Stimulated activated CD4-positive, alpha-beta T cell treated with anti-CD3 and anti-CD28 coated beads, Interleukin-12 subunit alpha, Interleukin-12 subunit beta, amount 100 ng/mL, for 4 hours (primary cell): ENCODE results near the gene PTPRN2.
"Not testable (repeated sequence)": the region's sequence is repeated elsewhere in the genome, so short reads cannot be mapped to it uniquely, and the experiment has no call there.

Experiments
- DNase-seq: peaks from one replicate; pipeline ENCODE4 v3.0.0-alpha.2; 2020

PTPRN2 gene

DNA sequence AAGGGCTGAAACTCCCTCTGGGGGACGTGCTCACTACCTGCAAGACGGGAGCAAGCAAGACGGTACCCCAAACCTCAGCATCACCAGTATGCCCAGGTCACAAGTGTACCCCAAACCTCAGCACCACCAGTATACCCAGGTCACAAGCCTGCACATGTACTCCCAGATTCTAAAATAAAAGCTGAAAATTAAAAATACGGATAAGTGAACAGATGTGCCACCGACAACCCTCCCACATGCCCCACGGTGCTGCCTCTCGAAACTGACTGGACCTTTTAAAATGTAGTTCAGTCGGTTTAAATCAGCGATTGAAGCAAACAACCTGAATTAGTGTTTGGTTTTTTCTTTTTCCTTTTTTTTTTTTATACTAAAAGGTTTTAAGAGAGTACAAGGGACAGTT, 684.3 kb downstream of the PTPRN2 start:
- no peak for DNase-seq

DNA sequence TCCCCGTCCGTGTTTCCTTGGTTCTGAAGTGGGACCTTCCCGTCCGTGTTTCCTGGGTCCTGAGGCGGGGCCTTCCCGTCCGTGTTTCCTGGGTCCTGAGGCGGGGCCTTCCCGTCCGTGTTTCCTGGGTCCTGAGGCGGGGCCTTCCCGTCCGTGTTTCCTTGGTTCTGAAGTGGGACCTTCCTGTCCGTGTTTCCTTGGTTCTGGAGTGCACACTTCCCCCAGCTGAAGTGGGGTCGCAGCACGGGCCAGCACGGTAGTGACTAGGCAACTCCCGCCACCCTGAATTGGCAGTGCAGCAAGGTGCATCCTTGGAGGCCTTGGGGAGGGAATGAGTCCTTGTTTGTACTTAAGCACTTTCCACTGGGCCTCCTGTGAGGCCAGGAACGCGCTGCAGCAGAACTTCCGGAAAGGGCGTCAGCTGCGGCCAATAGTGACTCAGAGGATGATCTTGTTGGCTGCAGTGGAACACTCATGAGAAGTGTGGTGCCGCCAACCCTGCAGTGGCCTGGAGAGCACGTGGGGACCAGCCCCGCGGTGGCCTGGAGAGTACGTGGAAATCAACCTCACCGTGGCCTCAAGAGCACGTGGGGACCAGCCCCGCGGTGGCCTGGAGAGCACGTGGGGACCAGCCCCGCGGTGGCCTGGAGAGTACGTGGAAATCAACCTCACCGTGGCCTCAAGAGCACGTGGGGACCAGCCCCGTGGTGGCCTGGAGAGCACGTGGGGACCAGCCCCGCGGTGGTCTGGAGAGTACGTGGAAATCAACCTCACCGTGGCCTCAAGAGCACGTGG, 685.6 kb downstream of the PTPRN2 start:
- not testable (repeated sequence) for DNase-seq

DNA sequence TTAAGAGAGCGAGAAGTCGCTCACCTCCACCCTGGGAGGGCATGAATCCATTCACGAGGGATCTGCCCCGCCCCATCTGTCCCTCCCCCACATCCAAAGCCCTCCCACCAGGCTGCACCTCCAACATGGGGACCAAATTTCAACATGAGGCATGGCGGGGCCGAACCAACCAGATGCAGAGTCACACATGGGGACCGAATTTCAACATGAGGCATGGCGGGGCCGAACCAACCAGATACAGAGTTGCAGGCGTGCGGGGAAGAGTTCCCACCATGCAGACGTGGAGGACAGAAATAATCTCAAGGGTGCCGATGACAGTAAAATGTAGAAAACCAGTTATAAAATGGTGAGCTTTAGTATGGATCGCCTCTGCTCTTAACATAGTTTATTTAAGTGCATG, 686.5 kb downstream of the PTPRN2 start:
- DNase-seq = no peak

DNA sequence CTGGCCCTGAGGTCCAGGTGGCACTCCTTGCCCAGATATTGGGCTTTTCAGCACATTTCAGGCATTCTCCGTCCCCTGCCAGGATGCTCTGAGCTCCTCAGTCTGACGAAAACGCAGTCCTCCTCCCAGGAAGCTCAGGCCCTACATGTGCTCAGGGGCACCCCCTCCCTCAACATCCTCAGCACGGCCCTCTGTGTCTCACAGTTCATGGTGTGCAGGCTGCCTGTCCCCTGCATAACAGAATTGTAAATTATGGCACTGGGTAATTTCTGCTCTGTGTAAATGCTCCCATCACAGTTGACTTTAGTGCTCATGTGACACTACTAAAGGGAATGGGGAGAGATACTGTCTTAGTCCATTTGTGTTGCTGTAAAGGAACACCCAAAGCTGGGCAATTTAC, 687.1 kb downstream of the PTPRN2 start:
- no peak for DNase-seq

DNA sequence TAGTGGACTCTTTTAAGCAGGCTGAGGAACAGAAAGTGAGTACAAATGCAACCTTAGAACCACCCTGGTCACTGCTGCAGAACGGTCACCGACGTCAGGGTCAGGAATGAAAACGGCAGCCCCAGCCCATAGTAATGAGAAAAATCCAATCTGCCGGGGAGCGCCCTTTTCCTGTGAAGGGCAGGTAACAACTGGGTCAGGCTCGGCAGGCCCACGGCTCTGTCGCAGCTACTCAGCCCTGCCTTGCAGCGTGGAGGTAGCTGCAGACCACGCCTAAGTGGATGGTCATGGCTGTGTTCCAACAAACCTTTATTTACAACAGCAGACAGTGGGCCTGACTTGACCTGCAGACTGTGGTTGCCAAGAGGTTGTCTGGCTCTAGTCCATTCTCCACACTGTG, 687.6 kb downstream of the PTPRN2 start:
- DNase-seq = no peak

GRCh38 chr7:157898802-157899505, 688.7 kb downstream of the PTPRN2 start:
- no peak for DNase-seq

DNA sequence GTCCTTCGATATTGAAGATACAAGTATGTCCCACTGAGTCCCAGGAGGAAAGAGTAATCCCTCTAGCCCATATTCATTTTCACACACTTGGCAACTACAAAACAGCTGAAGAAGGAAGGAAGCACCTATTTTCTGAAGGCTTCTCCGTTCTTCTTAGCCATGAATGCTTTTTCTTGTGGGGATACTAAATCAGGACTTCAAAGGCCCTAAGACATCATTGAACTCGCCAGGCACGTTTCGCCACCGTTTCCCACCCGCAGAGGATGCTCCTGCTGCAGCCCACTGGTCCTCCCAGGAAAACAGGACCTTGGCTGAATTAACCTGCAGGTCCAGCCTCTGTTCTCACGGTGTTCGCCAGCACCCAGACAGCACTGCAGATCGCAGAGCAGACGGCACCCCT, 689.4 kb downstream of the PTPRN2 start:
- DNase-seq = no peak

DNA sequence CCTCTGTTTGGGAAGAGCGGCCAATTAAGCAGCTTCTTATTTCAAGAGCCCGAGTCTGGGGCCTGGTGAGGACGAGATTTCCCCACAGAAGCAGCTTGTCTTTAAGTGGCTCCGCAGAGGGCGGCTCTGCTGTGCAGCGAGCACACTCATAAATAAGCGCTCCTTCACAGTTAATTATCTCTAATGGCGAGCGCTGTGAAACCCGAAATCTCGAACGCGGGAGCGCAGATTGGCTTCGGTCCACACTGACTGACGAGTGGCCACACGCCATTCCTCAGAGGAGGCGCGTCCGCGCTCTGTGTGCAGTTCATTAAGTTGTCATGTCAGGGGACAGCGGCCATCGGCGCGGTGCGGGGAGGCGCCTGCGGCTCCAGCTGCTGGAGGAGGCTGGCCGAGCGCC, 689.9 kb downstream of the PTPRN2 start:
- DNase-seq = no peak

- no peak for DNase-seq
Observed at GRCh38 chr7:157896774-157897555, 690.7 kb downstream of the PTPRN2 start.

DNA sequence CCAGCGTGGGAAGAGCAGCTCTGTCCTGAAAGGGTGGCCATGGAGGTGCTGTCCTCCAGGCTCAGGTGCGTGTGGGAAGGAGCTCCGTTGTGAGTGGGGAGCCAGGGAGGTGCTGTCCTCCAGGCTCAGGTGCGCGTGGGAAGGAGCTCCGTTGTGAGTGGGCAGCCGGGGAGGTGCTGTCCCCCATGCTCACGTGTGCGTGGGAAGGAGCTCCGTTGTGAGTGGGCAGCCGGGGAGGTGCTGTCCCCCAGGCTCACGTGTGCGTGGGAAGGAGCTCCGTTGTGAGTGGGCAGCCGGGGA, 691.3 kb downstream of the PTPRN2 start:
- not testable (repeated sequence) for DNase-seq

DNA sequence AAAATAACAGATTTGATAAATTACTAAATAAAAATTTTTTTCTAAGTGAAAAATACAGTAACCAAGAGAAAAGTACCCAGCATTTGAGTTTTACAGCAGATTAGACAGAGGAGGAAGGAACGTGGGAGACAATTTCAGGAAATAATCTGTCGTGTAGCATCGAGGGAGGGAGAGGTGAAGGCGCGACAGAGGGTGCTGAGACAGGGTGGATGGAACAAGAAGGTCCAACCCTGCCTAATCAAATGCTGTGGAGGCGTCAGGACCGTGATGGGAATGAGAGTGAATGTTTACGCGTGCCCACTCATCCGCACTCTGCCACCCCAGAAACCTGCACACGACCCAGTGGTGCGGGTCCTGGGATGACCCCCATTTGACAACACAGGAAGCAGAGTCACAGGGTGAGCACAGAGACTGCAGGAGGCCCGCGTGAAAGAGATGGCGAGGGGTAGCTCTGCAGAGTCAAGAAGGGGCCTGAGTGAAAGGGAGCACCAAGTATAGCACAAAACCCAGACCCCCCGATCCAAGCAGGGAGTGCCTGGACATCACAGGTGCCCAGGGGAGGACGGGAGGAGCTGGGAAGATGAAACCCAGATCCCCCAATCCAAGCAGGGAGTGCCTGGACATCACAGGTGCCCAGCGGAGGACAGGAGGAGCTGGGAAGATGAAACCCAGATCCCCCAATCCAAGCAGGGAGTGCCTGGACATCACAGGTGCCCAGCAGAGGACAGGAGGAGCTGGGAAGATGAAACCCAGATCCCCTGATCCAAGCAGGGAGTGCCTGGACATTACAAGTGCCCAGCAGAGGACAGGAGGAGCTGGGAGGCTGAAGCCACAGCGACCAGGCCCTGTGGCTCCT, 691.9 kb downstream of the PTPRN2 start:
- DNase-seq = no peak

GRCh38 chr7:157895098-157895497, 692.5 kb downstream of the PTPRN2 start:
- DNase-seq = not testable (repeated sequence)

DNA sequence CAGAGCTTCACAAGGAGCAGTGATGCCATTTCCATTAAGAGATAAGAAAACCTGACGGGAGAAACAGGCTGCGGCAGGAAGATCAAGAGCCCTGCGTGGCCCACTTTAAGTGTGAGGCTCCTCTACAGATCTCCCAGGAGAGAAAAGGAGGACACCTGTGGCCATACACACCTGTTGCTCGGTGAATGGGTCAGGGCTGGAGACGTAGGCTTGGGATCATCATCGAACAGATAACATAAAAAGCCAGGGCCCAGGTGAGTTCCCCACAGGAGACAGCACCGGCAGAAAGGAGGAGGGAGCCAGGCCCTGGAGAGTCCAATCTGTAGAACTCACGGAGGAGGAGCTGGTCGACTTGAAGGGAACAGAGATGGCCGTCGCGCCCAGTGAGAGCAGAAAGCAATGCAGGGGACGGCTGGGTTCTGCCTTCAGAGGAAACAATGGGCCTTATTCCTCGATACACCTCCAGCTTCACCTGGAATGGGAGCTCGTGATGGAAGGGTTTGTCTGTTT, 694.0 kb downstream of the PTPRN2 start:
- no peak for DNase-seq

- DNase-seq = no peak
Observed at GRCh38 chr7:157892751-157893523, 694.7 kb downstream of the PTPRN2 start.

DNA sequence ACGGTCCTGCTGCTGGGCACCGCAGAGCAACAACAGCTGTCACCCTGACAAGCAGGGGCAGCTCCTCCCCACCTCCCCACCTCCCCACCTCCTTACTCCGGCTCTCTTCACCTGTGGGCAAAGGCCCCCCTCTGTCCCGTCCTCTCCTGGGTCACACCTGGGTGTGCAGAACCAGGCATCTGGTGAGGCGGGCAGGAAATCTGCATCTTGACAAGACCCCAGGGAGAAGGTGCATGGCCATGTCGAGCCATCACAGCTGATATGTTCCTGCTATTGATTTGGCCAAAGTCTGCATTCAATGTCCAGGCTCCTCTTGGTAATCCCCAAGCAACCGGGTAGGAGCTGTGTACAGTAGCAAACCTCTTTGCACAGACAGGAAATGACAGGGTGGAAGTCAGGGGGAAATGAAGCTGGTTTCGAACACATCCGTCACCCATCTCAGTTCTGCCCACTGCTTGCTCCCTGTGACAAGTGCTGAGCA, 696.7 kb downstream of the PTPRN2 start:
- no peak for DNase-seq

GRCh38 chr7:157889480-157889879, 698.1 kb downstream of the PTPRN2 start:
- no peak for DNase-seq

GRCh38 chr7:157888579-157888978, 699.0 kb downstream of the PTPRN2 start:
- DNase-seq = no peak

DNA sequence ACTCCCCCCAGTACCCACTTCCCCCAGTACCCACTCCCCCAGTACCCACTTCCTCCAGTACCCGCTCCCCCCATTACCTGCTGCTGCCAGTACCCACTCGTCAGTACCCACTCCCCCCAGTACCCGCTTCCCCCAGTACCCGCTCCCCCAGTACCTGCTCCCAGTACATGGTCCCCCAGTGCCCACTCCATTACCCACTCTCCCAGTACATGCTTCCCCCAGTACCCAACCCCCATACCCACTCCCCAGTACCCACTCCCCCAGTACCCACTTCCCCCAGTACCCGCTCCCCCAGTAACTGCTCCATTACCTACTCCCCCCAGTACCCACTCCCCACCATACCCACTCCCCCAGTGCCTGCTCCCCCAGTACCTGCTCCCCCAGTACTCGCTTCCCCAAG, 700.2 kb downstream of the PTPRN2 start:
- no peak for DNase-seq

- DNase-seq = no peak
Observed at GRCh38 chr7:157886711-157887110, 700.9 kb downstream of the PTPRN2 start.

DNA sequence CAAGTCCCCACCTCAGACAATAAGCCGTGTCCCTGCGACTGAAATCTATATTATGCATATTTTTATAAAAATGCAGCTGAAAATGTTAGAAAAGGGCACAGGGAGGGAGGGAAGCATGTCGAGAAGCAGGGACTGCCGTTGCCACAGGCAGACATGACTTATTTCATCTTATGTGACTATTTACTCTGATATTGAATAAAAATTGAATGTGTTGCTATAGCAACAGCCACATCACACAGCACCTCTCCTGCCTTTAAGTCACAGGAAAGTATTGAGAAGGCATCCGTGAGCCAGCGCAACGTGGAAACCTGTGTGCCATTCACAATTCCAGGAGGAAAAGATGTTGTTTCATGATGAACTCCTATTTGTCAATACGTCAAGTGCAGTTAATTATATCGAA, 701.4 kb downstream of the PTPRN2 start:
- no peak for DNase-seq

DNA sequence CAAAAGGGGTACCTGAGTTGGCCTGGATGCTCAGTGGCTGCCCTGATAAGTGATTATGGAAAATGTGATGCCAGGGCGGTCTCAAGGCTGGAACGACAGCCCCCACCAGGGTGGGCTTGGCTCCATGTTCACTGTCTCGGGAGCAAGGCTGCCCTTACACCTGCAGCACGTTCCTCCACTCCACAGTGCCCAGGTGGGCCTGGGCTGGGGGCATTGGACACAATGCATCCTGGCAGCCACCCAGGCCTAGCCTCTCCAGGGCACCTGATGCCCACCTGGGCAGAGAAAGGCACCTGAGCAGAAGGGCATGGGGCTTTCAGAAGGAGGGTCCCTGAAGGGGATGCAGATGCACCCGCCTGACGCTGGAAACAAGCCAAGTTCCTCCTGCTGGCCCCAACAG, 702.5 kb downstream of the PTPRN2 start:
- DNase-seq = no peak
